Common myeloid progenitor, CD34-positive (primary cell): ENCODE data around the gene ENPP7.
A peak's percentile ranks its signal among the peaks of the same experiment; 100 is the strongest.

ENCODE experiments used
- CTCF ChIA-PET: fragments of 350-600 bp; sonication (Branson Sonifier 250); formaldehyde crosslinking; loops from one replicate; lab custom pipeline; 2021; ENCODE audit warnings: antibody characterized with exemption; lab: Charles Lee
- POLR2A ChIA-PET: fragments of 350-600 bp; sonication (Branson Sonifier 250); formaldehyde crosslinking; loops from one replicate; lab custom pipeline; 2021; ENCODE audit warnings: antibody characterized with exemption; lab: Charles Lee
- DNase-seq, 3 donors: peaks; one replicate each; pipeline versions ENCODE4 v3.0.0 to v3.0.0-alpha.2; 2013
- H3K27ac ChIP-seq, 2 experiments: 1 replicate in 1 of 2; 2 replicates in 1 of 2; pipeline ENCODE4 v1.7.0; 2013; ENCODE audit warnings: inconsistent platforms in 2 of 2, low read length in 2 of 2, mild to moderate bottlenecking in 2 of 2, low read depth in 1 of 2, moderate library complexity in 1 of 2; ENCODE audit not compliant: severe bottlenecking in 2 of 2, insufficient read depth in 1 of 2, poor library complexity in 1 of 2
- H3K27me3 ChIP-seq, 5 experiments: replicated peaks in 2 of 5; 1 replicate in 3 of 5; 2 replicates in 2 of 5; pipeline versions ENCODE4 v1.6.1 to v1.7.0; 2013; ENCODE audit warnings: low read length in 4 of 5, mild to moderate bottlenecking in 2 of 5, moderate library complexity in 2 of 5, inconsistent platforms in 1 of 5; ENCODE audit not compliant: insufficient read depth in 5 of 5, control insufficient read depth in 4 of 5
- H3K36me3 ChIP-seq, 4 experiments: 1 replicate in 2 of 4; 2 replicates in 2 of 4; pipeline versions ENCODE4 v1.6.1 to v1.7.0; 2013; ENCODE audit warnings: low read length in 3 of 4, control low read depth in 1 of 4, mild to moderate bottlenecking in 1 of 4; ENCODE audit not compliant: control insufficient read depth in 4 of 4, insufficient read depth in 4 of 4
- H3K4me1 ChIP-seq, 4 experiments: 1 replicate in 3 of 4; 2 replicates in 1 of 4; pipeline versions ENCODE4 v1.6.1 to v1.7.1; 2013; ENCODE audit warnings: low read length in 3 of 4, mild to moderate bottlenecking in 3 of 4, control low read depth in 1 of 4, inconsistent platforms in 1 of 4, moderate library complexity in 1 of 4; ENCODE audit not compliant: control insufficient read depth in 4 of 4, insufficient read depth in 4 of 4; ENCODE audit errors: control extremely low read depth in 1 of 4
- H3K4me3 ChIP-seq, 7 experiments: 1 replicate in 4 of 7; 2 replicates in 3 of 7; pipeline versions ENCODE4 v1.5.1 to v1.7.0; 2013; ENCODE audit warnings: mild to moderate bottlenecking in 7 of 7, low read length in 6 of 7, moderate library complexity in 6 of 7, inconsistent platforms in 2 of 7, low read depth in 2 of 7, control low read depth in 1 of 7; ENCODE audit not compliant: insufficient read depth in 4 of 7, control insufficient read depth in 1 of 7; ENCODE audit errors: extremely low read depth in 1 of 7
- H3K9me3 ChIP-seq, 5 experiments: 1 replicate in 4 of 5; 2 replicates in 1 of 5; pipeline versions ENCODE4 v1.6.1 to v1.7.1; 2013; ENCODE audit warnings: low read length in 4 of 5, mild to moderate bottlenecking in 2 of 5, inconsistent platforms in 1 of 5, low read depth in 1 of 5, moderate library complexity in 1 of 5; ENCODE audit not compliant: control insufficient read depth in 4 of 5, insufficient read depth in 2 of 5; ENCODE audit errors: control extremely low read depth in 1 of 5
- WGBS: methylation state at CpG from one replicate; pipeline ENCODE4 v1.1.5; 2013; ENCODE audit not compliant: insufficient coverage; 5-methylcytosine and 5-hydroxymethylcytosine counted together

The ENPP7 gene

DNA sequence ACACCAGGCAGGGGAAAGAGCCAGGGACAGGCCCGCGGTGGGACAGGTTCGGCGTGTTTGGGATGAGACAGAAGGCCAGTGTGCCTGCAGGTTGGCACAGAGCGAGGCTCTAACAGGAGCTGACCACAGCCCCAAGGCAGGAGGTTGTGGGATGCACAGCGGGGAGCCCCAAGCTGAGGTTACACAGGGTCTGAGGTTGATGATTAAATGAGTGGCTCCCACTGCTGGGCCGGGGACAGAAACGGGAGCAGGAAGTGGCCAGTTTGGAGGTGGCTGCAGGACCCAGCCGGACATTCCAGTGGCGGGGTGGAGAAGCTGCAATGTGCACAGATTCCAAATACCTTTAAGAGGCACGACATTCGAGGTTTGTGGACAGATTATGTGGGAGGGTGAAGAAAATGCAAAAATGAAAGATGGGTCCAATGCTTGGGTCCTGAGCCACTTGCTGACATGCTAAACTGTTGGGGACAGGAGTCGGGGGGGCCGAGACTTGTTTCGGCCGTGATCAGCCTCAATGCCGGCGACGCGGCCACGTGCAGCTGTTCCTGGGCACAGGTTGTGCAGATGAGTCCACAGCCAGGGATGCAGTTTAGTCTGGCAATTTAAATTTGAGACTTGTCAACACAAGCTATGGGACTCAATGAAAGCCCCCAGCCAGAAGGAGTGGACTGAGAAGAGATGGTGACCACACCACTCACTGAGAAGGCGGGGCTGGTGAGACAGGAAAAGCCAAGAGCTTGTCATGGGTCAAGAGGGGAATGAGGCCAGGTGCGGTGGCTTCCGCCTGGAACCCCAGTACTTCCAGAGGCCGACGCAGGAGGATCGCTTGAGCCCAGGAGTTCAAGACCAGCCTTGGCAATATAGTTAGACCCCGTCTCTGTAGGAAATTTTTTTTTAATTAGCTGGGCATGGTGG, 8.7 kb downstream of the ENPP7 start:
- no peak overlapping the region for H3K4me3 ChIP-seq
- peaks cover 0 to 28% (median 13%) of the 10 kb centered on the region in 5 experiments for H3K27me3 ChIP-seq
- H3K9me3 ChIP-seq, result no peaks in the 10 kb centered on the region
- DNase-seq, result no peak
- H3K27ac ChIP-seq, result no peak overlapping the region
- CTCF ChIA-PET, result interaction anchor here (1.0 kb wide), 1 partner anchor 35 kb away, joined by 3 read pairs; no protein-coding TSS in a partner anchor
- H3K36me3 ChIP-seq, result no peaks in the 10 kb centered on the region
- POLR2A ChIA-PET, result interaction anchor here (1.0 kb wide), 1 partner anchor 42 kb away, joined by 5 read pairs; no protein-coding TSS in a partner anchor
- H3K4me1 ChIP-seq, result peaks cover 0 to 11% (median 8%) of the 10 kb centered on the region in 4 experiments
- 94% methylated on average over 26 of the region's 28 CpGs for WGBS

DNA sequence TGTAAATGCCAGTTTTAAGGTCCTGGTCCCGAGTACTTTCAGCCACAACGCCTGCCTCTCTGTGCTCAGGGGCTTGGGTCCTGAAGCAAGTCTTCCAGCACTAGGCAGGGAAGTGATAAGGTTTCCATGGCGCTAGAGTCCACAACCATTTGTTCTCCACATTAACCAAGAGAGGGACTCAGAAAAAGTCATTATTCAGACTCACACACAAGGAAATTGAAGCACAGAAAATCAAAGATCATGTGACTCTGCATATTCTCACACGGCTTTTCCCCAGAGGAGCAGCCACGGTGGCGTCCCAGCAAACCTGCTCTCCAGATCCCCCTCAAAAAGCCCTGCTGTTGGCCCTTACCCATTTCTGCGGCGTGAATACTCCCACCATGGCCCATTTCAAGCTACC, 9.7 kb downstream of the ENPP7 start:
- Histone ChIP-seq H3K4me1 (peaks cover 0 to 12% (median 8%) of the 10 kb centered on the region in 4 experiments), H3K9me3 (no peaks in the 10 kb centered on the region), H3K36me3 (no peaks in the 10 kb centered on the region), H3K4me3 (no peak overlapping the region), H3K27me3 (peaks cover 0 to 28% (median 13%) of the 10 kb centered on the region in 5 experiments), H3K27ac (no peak overlapping the region)
- WGBS, result 25% methylated on average over 8 of the region's 8 CpGs
- ChIA-PET CTCF (interaction anchor here (0.7 to 2.9 kb wide), 6 partner anchors 18 to 234 kb away, joined by 3 to 10 read pairs (median 4); no protein-coding TSS in a partner anchor), POLR2A (no interaction called here)
- DNase-seq, result peak in 2 of 3 donors; percentile 40 to 55

DNA sequence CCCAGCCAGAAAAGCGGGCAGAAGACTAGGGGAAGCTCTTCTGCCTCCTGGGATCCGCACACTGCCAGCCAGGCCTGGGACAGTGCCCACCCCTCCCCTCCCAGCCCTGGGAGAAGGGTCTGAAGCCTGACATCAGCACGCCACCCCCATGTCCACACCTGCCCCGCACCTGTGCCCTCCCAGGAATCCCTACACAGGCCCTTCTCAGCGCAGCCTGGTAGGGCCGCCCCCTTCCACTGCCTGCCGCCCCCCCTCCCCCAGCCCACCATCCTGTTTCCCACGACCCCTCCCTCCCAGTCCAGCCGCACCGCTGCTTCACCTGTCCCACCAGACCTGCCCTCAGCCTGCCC, 10.6 kb downstream of the ENPP7 start:
- WGBS, result 64% methylated on average over 1 of the region's 10 CpGs

DNA sequence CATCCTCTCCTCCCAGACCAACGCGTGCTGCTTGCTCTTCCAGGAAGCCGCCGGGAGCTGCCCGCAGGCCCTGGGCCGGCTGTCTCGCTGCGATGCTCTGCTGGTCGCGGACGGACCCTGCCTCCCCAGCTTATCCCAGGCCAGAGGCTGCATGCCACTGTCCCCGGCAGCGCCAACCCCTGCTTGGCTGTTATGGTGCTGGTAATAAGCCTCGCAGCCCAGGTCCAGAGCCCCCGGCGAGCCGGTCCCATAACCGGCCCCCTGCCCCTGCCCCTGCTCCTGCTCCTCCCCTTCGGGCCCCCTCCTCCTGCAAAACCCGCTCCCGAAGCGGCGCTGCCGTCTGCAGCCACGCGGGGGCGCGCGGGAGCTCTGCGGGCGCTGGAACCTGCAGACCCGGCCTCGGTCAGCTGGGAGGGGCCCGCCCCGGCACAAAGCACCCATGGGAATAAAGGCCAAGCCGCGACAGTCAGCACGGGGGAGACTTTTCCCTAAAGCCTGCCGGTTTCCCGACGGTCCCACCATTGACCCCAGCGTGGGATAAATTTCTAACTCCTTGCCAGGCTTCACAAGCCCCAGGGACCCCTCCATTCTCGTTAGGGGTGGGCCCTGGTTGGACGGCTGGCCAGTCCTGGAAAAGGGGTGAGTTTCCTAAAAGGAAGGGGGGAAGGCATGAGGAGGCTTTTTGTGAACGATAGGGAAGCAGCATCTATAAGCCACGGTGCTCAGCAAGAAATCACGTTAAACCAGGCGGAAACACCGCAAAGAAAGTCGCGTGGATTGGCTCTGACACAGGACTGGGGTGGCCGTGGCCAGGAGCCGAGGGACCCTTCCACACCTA, 11.2 kb downstream of the ENPP7 start:
- peak; percentile 57 to 67 (median 61) for DNase-seq
- Histone ChIP-seq H3K36me3 (no peaks in the 10 kb centered on the region), H3K27me3 (peaks cover 0 to 35% (median 20%) of the 10 kb centered on the region in 5 experiments), H3K4me3 (peak overlapping the region in 5 of 7 experiments; percentile 19 to 73 (median 41)), H3K4me1 (peaks cover 0 to 22% (median 16%) of the 10 kb centered on the region in 4 experiments), H3K9me3 (no peaks in the 10 kb centered on the region), H3K27ac (no peak overlapping the region)
- POLR2A ChIA-PET, result no interaction called here
- CTCF ChIA-PET, result interaction anchor here (0.7 to 2.9 kb wide), 15 partner anchors 10 to 249 kb away, joined by 3 to 10 read pairs (median 3); no protein-coding TSS in a partner anchor
- 9% methylated on average over 50 of the region's 53 CpGs for WGBS

More for the DNA sequence above, 10.6 kb downstream of the ENPP7 start:
- Histone ChIP-seq H3K9me3 (no peaks in the 10 kb centered on the region), H3K4me3 (peak overlapping the region in 5 of 7 experiments; percentile 19 to 73 (median 41)), H3K36me3 (no peaks in the 10 kb centered on the region), H3K27me3 (peaks cover 0 to 29% (median 16%) of the 10 kb centered on the region in 5 experiments), H3K4me1 (peaks cover 0 to 18% (median 13%) of the 10 kb centered on the region in 4 experiments), H3K27ac (no peak overlapping the region)
- ChIA-PET POLR2A (no interaction called here), CTCF (interaction anchor here (0.7 to 2.9 kb wide), 13 partner anchors 11 to 249 kb away, joined by 3 to 10 read pairs (median 3); no protein-coding TSS in a partner anchor)
- DNase-seq, result no peak

DNA sequence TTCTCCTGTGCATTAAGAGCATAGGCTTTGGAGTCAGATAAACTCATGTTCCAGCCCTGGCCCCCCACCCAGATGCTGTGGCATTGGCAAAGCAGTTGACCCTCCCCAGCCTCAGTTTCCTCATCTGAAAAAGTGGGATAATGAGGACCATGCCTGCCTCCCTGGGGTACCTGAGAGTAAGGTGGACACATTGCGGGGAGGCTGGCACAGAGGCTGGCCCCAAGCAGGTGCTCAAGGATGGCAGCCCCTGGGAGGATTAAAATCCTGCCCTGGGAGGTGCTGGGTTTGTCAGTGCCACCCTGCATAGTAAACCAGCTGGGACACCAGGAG, 11.8 kb downstream of the ENPP7 start:
- POLR2A ChIA-PET, result no interaction called here
- Histone ChIP-seq H3K27ac (no peak overlapping the region), H3K9me3 (no peaks in the 10 kb centered on the region), H3K4me1 (peaks cover 0 to 26% (median 19%) of the 10 kb centered on the region in 4 experiments), H3K4me3 (no peak overlapping the region), H3K27me3 (peaks cover 0 to 41% (median 25%) of the 10 kb centered on the region in 5 experiments), H3K36me3 (no peaks in the 10 kb centered on the region)
- CTCF ChIA-PET, result interaction anchor here (0.7 to 2.9 kb wide), 10 partner anchors 36 to 228 kb away, joined by 3 to 10 read pairs (median 3); no protein-coding TSS in a partner anchor
- no peak for DNase-seq
- WGBS, result 92% methylated on average over 1 of the region's 1 CpG

DNA sequence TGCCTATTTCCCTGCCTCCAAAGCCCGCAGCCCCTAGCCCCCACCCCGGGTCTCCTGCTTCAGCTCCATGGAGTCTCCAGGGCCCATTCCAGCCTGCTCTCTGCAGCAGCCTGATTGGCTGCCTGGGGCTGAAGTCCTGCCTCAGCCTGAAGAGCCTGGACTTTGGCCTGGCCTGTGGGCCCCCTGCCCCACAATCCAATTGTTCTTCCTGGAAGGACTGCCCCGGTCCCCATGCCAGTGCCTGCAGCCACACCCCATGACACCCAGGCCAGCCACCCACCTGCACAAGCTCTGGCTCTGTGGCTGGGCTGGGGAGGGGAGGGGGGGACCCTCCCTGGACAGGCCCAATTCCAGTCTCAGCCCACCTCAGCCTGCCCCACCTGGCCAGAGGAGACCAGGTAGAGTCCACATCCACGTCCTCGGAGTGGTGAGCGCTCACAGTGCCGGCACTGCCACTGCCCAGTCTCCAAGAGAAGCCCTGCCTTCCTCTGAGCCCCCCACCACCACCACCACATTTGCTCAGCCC, 12.3 kb downstream of the ENPP7 start:
- peaks cover 0 to 31% (median 23%) of the 10 kb centered on the region in 4 experiments for H3K4me1 ChIP-seq
- no peak overlapping the region for H3K4me3 ChIP-seq
- no peak for DNase-seq
- ChIA-PET POLR2A (interaction anchor here (0.9 kb wide), 1 partner anchor 94 kb away, joined by 3 read pairs; no protein-coding TSS in a partner anchor), CTCF (interaction anchor here (0.7 to 2.9 kb wide), 7 partner anchors 45 to 247 kb away, joined by 3 to 10 read pairs (median 3); no protein-coding TSS in a partner anchor)
- no peaks in the 10 kb centered on the region for H3K36me3 ChIP-seq
- no peaks in the 10 kb centered on the region for H3K9me3 ChIP-seq
- WGBS, result 100% methylated on average over 4 of the region's 7 CpGs
- H3K27me3 ChIP-seq, result peaks cover 0 to 45% (median 29%) of the 10 kb centered on the region in 5 experiments
- H3K27ac ChIP-seq, result no peak overlapping the region
